Measurements from ENCODE around the gene ZC2HC1C. TPM values are rescaled to one million over a fixed set of nuclear protein-coding genes. Genes with fewer than 3 reads are reported as not detected.

ZC2HC1C gene, protein sequence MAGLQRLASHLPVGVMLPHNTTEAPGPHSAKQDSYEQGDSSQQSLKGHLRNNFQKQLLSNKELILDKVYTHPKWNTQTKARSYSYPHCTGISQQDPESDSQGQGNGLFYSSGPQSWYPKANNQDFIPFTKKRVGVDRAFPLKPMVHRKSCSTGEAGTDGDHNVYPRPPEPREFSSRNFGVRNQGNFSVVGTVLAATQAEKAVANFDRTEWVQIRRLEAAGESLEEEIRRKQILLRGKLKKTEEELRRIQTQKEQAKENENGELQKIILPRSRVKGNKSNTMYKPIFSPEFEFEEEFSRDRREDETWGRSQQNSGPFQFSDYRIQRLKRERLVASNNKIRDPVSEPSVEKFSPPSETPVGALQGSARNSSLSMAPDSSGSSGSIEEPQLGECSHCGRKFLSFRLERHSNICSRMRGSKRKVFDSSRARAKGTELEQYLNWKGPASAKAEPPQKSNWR
- total RNA-seq (1.7 and 14.9 TPM in 2 replicates), polyA plus RNA-seq (1.1 and 3.8 TPM in 2 replicates)

GRCh38 chr14:75069121-75069810 is at the start of gene ZC2HC1C:
Gene ZC2HC1C, plus strand, starts transcription at chr14:75069641. Its CDS starts 933 bp downstream, at chr14:75070574.
- TF ChIP-seq EZH2phosphoT487 (IDR thresholded peaks at IDR 0.05; ENCODE audit: low read depth, severe bottlenecking, unreplicated experiment) (no peak), EZH2 (IDR thresholded peaks at IDR 0.05; ENCODE audit: borderline replicate concordance) (no peak)
- TF ChIP-seq, protein P1, sequence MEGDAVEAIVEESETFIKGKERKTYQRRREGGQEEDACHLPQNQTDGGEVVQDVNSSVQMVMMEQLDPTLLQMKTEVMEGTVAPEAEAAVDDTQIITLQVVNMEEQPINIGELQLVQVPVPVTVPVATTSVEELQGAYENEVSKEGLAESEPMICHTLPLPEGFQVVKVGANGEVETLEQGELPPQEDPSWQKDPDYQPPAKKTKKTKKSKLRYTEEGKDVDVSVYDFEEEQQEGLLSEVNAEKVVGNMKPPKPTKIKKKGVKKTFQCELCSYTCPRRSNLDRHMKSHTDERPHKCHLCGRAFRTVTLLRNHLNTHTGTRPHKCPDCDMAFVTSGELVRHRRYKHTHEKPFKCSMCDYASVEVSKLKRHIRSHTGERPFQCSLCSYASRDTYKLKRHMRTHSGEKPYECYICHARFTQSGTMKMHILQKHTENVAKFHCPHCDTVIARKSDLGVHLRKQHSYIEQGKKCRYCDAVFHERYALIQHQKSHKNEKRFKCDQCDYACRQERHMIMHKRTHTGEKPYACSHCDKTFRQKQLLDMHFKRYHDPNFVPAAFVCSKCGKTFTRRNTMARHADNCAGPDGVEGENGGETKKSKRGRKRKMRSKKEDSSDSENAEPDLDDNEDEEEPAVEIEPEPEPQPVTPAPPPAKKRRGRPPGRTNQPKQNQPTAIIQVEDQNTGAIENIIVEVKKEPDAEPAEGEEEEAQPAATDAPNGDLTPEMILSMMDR (IDR thresholded peaks at IDR 0.05; ENCODE audit: poor library complexity) = no peak
- Histone ChIP-seq H2AFZ (peak within 1 kb of the TSS; percentile 70), H3K4me2 (peak within 1 kb of the TSS; percentile 82), H3K9me2 (replicated peaks; ENCODE audit: insufficient read depth) (no peaks in the 10 kb centered on the region), H3K4me3 (peak within 1 kb of the TSS; percentile 18), H4K20me1 (ENCODE audit: insufficient read depth, poor library complexity, severe bottlenecking) (no peaks in the 10 kb centered on the region), H3K4me1 (ENCODE audit: insufficient read depth) (peaks cover 20% of the 10 kb centered on the region), H3K27ac (peak within 1 kb of the TSS; percentile 87), H3K27me3 (no peaks in the 10 kb centered on the region), H3K36me3 (replicated peaks; ENCODE audit: insufficient read depth, low read depth) (no peaks in the 10 kb centered on the region), H3K9me3 (ENCODE audit: low read depth) (no peaks in the 10 kb centered on the region), H3K79me2 (peaks cover 11% of the 10 kb centered on the region)
- DNase-seq (ENCODE audit: low spot score) = peak; percentile 96
- WGBS (ENCODE audit: low lambda C conversion rate, missing lambda C conversion rate) = 5% methylated on average over 52 of the region's 58 CpGs

DNA sequence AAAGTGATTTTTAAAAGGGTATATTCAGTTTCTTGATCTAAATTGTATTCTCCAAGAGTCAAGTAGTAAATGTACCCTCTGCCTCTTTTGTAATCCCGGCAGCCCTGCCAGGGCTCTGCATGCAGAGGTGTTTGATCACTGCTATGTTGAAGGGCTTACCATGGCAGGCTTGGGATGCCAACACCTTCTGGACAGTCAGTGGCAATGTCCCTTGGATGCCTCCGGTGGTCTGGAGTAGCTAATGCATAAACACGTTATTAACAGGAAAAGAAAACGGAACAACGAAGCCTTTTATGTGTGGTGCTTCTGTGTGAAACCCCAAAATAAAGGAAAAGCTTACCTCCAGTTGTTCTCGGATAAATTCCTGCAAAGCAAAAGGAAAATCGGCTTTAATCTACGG is 46.8 kb upstream of the ZC2HC1C start:
- Histone ChIP-seq H3K9me2 (replicated peaks; ENCODE audit: insufficient read depth) (no peaks in the 10 kb centered on the region), H3K4me2 (no peak overlapping the region), H3K36me3 (replicated peaks; ENCODE audit: insufficient read depth, low read depth) (no peaks in the 10 kb centered on the region), H3K9me3 (ENCODE audit: low read depth) (no peaks in the 10 kb centered on the region), H3K79me2 (no peaks in the 10 kb centered on the region), H3K27ac (no peak overlapping the region), H3K27me3 (no peaks in the 10 kb centered on the region), H3K4me1 (ENCODE audit: insufficient read depth) (peaks cover 5% of the 10 kb centered on the region), H2AFZ (no peak overlapping the region), H3K4me3 (no peak overlapping the region), H4K20me1 (ENCODE audit: insufficient read depth, poor library complexity, severe bottlenecking) (no peaks in the 10 kb centered on the region)
- TF ChIP-seq, protein P1 (IDR thresholded peaks at IDR 0.05; ENCODE audit: poor library complexity) = peak; percentile 23
- TF ChIP-seq EZH2 (IDR thresholded peaks at IDR 0.05; ENCODE audit: borderline replicate concordance) = no peak
- TF ChIP-seq EZH2phosphoT487 (IDR thresholded peaks at IDR 0.05; ENCODE audit: low read depth, severe bottlenecking, unreplicated experiment) = no peak
- WGBS (ENCODE audit: low lambda C conversion rate, missing lambda C conversion rate) = 77% methylated on average over 8 of the region's 8 CpGs
- peak; percentile 34 for DNase-seq (ENCODE audit: low spot score)

GRCh38 chr14:75023108-75023507 is 46.3 kb upstream of the ZC2HC1C start:
- Histone ChIP-seq H3K4me2 (no peak overlapping the region), H3K9me3 (ENCODE audit: low read depth) (no peaks in the 10 kb centered on the region), H3K27ac (no peak overlapping the region), H2AFZ (no peak overlapping the region), H3K27me3 (no peaks in the 10 kb centered on the region), H4K20me1 (ENCODE audit: insufficient read depth, poor library complexity, severe bottlenecking) (no peaks in the 10 kb centered on the region), H3K79me2 (no peaks in the 10 kb centered on the region), H3K36me3 (replicated peaks; ENCODE audit: insufficient read depth, low read depth) (no peaks in the 10 kb centered on the region), H3K4me1 (ENCODE audit: insufficient read depth) (peaks cover 3% of the 10 kb centered on the region), H3K9me2 (replicated peaks; ENCODE audit: insufficient read depth) (no peaks in the 10 kb centered on the region), H3K4me3 (no peak overlapping the region)
- TF ChIP-seq EZH2 (IDR thresholded peaks at IDR 0.05; ENCODE audit: borderline replicate concordance) = no peak
- TF ChIP-seq, protein P1 (IDR thresholded peaks at IDR 0.05; ENCODE audit: poor library complexity) = no peak
- TF ChIP-seq EZH2phosphoT487 (IDR thresholded peaks at IDR 0.05; ENCODE audit: low read depth, severe bottlenecking, unreplicated experiment) = no peak
- WGBS (ENCODE audit: low lambda C conversion rate, missing lambda C conversion rate) = 86% methylated on average over 1 of the region's 1 CpG
- DNase-seq (ENCODE audit: low spot score) = no peak

Data from hepatocyte (in vitro differentiated cells).